HEK293T (cell line): Measurements from ENCODE around the gene STAT5A.

ENCODE experiments used
- CTCF ChIA-PET: fragments of 350-600 bp; formaldehyde crosslinking; extraction: SDS; loops from one replicate; lab custom pipeline; 2021; ENCODE audit warnings: antibody characterized with exemption, inconsistent platforms; lab: Yijun Ruan, JAX
- POLR2A ChIA-PET: fragments of 350-600 bp; formaldehyde crosslinking; extraction: SDS; loops from one replicate; lab custom pipeline; 2020; ENCODE audit warnings: antibody characterized with exemption, inconsistent platforms; lab: Yijun Ruan, JAX
- DNase-seq: peaks from one replicate; pipeline ENCODE4 v3.0.0; 2012; ENCODE audit warnings: mixed read lengths; ENCODE audit errors: extremely low spot score
- ARNT ChIP-seq: fragments of 450-650 bp; IDR thresholded peaks from 2 replicates; pipeline ENCODE4 v1.6.1; 2017; ENCODE audit warnings: mild to moderate bottlenecking
- BHLHE40 ChIP-seq: fragments of 450-650 bp; IDR thresholded peaks from 2 replicates; pipeline ENCODE4 v1.6.1; 2016; ENCODE audit warnings: mild to moderate bottlenecking, moderate library complexity, borderline replicate concordance
- CTBP1 ChIP-seq: fragments of 450-650 bp; IDR thresholded peaks from 2 replicates; pipeline ENCODE4 v1.6.1; 2016; ENCODE audit warnings: borderline replicate concordance
- ELF4 ChIP-seq: fragments of 450-650 bp; IDR thresholded peaks from 2 replicates; pipeline ENCODE4 v1.6.1; 2017; ENCODE audit warnings: antibody characterized with exemption
- FOXA1 ChIP-seq: fragments of 450-650 bp; IDR thresholded peaks from 2 replicates; pipeline ENCODE4 v1.6.1; 2016; ENCODE audit warnings: mild to moderate bottlenecking
- FOXK2 ChIP-seq: fragments of 450-650 bp; IDR thresholded peaks from 2 replicates; pipeline ENCODE4 v1.6.1; 2016; ENCODE audit warnings: mild to moderate bottlenecking
- FOXM1 ChIP-seq: fragments of 450-650 bp; IDR thresholded peaks from 2 replicates; pipeline ENCODE4 v1.6.1; 2017; ENCODE audit warnings: mild to moderate bottlenecking, borderline replicate concordance
- HDGF ChIP-seq: fragments of 450-650 bp; IDR thresholded peaks from 2 replicates; pipeline ENCODE4 v1.6.1; 2017; ENCODE audit warnings: antibody characterized with exemption, borderline replicate concordance
- L3MBTL2 ChIP-seq: fragments of 450-650 bp; conservative IDR thresholded peaks from 2 replicates; pipeline ENCODE4 v1.6.1; 2016; ENCODE audit warnings: mild to moderate bottlenecking
- LEF1 ChIP-seq: fragments of 450-650 bp; IDR thresholded peaks from 2 replicates; pipeline ENCODE4 v1.6.1; 2017; ENCODE audit warnings: mild to moderate bottlenecking, borderline replicate concordance
- NFRKB ChIP-seq: fragments of 450-650 bp; IDR thresholded peaks from 2 replicates; pipeline ENCODE4 v1.6.1; 2016; ENCODE audit warnings: mild to moderate bottlenecking, moderate library complexity
- SP1 ChIP-seq: fragments of 450-650 bp; IDR thresholded peaks from 2 replicates; pipeline ENCODE4 v1.6.1; 2017
- SUZ12 ChIP-seq: fragments of 450-650 bp; IDR thresholded peaks from 2 replicates; pipeline ENCODE4 v1.6.1; 2016; ENCODE audit warnings: mild to moderate bottlenecking
- TARDBP ChIP-seq: fragments of 450-650 bp; IDR thresholded peaks from 2 replicates; pipeline ENCODE4 v1.6.1; 2016
- ZNF384 ChIP-seq: fragments of 450-650 bp; IDR thresholded peaks from 2 replicates; pipeline ENCODE4 v1.6.1; 2016
- TF ChIP-seq, protein P1 (sequence below): fragments of 450-650 bp; IDR thresholded peaks from 2 replicates; pipeline ENCODE4 v1.6.1; 2016

The STAT5A gene

DNA sequence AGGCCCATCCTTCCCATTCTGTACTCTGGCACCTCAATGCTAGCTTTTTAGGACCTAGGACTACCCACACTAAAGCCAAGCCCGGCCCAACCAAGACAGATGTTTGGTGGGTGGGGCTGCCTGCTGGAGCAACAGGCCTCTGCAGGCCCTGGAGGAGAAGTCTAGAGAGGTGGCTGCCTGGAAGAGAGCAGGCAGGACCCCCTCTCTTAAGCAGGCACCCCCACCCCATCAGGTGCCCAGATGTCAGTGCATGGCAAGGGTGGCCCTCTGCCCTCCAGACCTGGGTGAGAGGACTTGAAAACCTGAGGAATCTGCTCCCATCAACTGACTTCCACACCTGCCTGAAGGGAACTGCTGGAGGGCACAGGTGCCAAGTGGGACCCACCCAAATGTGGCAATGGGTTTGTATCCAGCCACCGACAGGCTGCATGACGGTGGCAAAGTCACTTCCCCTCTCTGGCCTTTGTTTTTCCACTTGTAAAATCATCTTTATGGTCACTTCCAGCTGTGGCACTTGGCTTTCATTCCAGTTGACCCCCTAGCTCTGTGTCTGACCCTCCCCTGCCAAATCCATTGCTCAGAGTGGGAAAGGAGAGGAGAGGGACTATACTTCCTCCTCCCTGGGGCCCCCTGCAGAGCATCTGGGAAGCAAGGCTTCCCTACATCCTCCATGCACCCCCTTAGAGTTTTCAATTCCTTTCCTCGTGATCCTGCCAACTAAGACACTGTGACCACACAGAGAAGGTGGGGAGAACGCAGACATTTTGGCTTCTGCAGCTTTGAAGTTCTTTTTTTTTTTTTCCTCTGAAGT, 1.7 kb upstream of the STAT5A start:
- DNase-seq, result no peak
- CTCF ChIA-PET, result interaction anchor here (0.6 to 0.7 kb wide), 2 partner anchors 39 to 103 kb away, joined by 3 to 6 read pairs; no protein-coding TSS in a partner anchor
- POLR2A ChIA-PET, result interaction anchor here (0.6 to 1.5 kb wide), 2 partner anchors 9 to 11 kb away, joined by 3 to 4 read pairs; partner anchors contain the start of gene STAT5B

DNA sequence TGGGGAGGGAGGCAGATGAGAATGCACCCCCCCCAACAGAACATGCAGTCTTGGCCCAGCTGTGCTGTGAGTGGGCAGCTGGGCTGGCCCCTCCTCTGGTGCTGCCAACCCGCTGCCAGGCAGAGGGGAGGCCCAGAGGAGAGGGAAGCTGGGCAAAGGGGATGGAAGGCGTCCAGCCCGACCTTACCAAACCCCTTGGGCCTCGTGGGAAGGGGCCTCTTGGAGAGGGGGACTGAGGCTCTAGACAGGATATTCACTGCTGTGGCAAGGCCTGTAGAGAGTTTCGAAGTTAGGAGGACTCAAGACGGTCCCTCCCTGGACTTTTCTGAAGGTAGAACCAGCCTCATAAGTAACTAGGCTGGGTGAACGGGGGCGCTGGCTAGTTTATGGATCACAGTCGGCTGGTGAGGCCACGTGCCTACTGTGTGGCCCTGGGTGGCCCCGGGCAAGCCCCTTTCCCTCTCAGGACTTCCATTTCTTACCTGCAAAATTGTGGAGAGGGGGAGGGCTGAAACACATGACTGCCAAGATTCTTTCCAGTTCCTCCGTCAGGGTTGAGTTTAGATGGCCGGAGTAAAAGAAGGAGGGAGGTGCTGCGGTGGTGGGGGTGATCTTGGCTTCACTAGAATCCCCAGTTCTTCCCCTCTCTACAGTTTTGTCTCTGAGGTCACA, 857 bp upstream of the STAT5A start:
- CTCF ChIA-PET, result interaction anchor here (0.7 kb wide), 1 partner anchor 104 kb away, joined by 6 read pairs; no protein-coding TSS in a partner anchor
- no peak for TF ChIP-seq BHLHE40
- no peak for TF ChIP-seq FOXM1

More for the DNA sequence above, 1.7 kb upstream of the STAT5A start:
- TF ChIP-seq SP1 (no peak), FOXK2 (no peak), TARDBP (no peak)

DNA sequence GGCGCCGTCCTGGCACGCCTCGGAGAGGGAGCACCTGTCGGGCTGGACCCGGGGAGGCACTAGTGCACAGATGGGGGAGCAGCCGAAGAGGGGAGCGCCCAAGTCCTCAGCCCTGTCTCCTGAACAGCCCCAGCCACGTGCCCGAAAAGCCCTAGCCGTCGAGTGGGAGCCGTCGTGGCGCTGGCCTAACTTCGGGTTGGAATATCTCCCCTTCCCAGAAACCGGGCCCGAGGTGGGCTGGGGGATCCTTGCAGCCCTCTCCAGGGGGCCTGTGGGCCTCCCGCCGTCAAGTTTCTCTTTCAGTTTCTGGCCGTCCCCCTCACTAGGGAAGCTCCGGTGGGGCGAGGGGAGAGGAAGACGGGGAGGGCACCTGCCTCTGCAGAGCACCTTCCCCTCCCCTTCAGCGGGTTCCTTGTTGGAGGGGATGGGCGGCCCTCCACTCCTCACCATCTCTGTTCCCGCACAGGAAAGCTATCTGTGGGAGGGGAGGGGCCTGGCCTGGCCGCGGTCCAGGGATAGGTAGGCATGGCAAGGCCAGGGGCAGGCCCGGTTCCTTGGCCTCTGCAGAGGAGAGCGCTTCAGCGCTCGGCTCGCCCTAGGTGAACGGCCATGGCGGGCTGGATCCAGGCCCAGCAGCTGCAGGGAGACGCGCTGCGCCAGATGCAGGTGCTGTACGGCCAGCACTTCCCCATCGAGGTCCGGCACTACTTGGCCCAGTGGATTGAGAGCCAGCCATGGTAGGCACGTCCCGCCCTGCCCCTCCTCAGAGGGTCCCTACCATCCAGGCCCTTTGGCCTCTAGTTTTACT, 709 bp downstream of the STAT5A start:
- TF ChIP-seq NFRKB (no peak), ELF4 (no peak), FOXA1 (no peak), LEF1 (no peak), ZNF384 (no peak), FOXK2 (no peak), ARNT (no peak), HDGF (no peak), SP1 (no peak), BHLHE40 (no peak), FOXM1 (no peak), TARDBP (no peak), L3MBTL2 (no peak)
- TF ChIP-seq, protein P1, sequence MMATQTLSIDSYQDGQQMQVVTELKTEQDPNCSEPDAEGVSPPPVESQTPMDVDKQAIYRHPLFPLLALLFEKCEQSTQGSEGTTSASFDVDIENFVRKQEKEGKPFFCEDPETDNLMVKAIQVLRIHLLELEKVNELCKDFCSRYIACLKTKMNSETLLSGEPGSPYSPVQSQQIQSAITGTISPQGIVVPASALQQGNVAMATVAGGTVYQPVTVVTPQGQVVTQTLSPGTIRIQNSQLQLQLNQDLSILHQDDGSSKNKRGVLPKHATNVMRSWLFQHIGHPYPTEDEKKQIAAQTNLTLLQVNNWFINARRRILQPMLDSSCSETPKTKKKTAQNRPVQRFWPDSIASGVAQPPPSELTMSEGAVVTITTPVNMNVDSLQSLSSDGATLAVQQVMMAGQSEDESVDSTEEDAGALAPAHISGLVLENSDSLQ, result no peak
- POLR2A ChIA-PET, result no interaction called here
- CTCF ChIA-PET, result interaction anchor here (1.8 kb wide), 1 partner anchor 67 kb away, joined by 7 read pairs; no protein-coding TSS in a partner anchor
- DNase-seq, result no peak

More for the DNA sequence above, 857 bp upstream of the STAT5A start:
- DNase-seq, result no peak
- POLR2A ChIA-PET, result no interaction called here

DNA sequence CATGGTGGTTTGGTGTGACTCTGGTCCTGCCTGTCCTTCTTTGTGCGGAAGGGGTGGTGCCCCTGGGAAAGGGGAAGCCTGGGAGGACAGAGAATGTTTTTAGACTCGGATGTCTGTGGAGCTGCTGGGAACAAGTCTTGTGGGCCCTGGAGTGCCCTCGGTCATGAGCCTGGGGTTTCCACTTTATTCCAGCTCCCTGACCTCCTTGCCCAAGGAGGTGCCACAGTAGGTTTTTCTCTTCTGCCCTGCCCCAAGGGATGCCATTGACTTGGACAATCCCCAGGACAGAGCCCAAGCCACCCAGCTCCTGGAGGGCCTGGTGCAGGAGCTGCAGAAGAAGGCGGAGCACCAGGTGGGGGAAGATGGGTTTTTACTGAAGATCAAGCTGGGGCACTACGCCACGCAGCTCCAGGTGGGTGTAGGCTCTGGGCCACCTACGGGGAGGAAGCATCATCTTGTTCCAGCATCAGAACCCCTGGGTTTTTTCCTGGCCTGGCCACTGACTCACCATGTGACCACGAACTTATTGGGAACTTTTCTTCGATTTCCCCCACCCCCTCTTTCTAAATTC, 1.4 kb downstream of the STAT5A start:
- TF ChIP-seq LEF1 (no peak), ELF4 (no peak), TARDBP (no peak), ARNT (no peak), ZNF384 (no peak), FOXM1 (no peak), BHLHE40 (no peak), HDGF (no peak), NFRKB (no peak), SUZ12 (no peak), FOXK2 (no peak), FOXA1 (no peak), L3MBTL2 (no peak), CTBP1 (no peak), SP1 (no peak)
- TF ChIP-seq, protein P1, result no peak
- DNase-seq, result no peak
- CTCF ChIA-PET, result interaction anchor here (1.8 kb wide), 1 partner anchor 67 kb away, joined by 7 read pairs; no protein-coding TSS in a partner anchor
- POLR2A ChIA-PET, result no interaction called here

DNA sequence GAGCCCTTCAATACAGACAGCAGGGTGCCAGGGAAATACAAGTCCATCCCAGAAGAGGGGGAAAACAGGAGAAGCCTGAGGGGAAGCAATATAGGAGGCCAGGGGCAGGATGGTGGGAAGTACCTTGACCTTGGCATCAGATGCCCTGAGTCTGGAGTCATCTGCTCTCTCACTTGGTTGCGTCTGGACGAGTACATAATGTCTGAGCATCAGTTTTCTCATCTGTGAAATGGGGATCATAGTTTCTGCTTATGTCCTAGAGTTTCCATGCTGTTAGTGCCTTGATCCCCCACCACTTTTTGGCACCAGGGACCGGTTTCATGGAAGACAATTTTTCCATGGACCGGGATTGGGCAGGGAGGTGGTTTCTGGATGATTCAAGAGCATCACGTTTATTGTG, 2.3 kb downstream of the STAT5A start:
- POLR2A ChIA-PET, result no interaction called here
- TF ChIP-seq SUZ12 (no peak), TARDBP (no peak), HDGF (no peak), FOXM1 (no peak), CTBP1 (no peak), FOXA1 (no peak), L3MBTL2 (no peak)
- TF ChIP-seq, protein P1, result no peak
- DNase-seq, result no peak
- CTCF ChIA-PET, result no interaction called here
